ENCODE results near the gene EPHA4.

The EPHA4 gene

GRCh38 chr2:221465776-221466175 is 106.3 kb downstream of the EPHA4 start:
- no peak for DNase-seq (ENCODE audit: low read depth in 1 of 2, low spot score in 1 of 2)
- no peak for TF ChIP-seq JUND (IDR thresholded peaks at IDR 0.05; ENCODE audit: low read depth)
- in situ Hi-C loops (cut with HindIII; ENCODE audit: low pct_unique_long_range_greater_than_20kb, low sequenced_read_pairs) = no loop called here

DNA sequence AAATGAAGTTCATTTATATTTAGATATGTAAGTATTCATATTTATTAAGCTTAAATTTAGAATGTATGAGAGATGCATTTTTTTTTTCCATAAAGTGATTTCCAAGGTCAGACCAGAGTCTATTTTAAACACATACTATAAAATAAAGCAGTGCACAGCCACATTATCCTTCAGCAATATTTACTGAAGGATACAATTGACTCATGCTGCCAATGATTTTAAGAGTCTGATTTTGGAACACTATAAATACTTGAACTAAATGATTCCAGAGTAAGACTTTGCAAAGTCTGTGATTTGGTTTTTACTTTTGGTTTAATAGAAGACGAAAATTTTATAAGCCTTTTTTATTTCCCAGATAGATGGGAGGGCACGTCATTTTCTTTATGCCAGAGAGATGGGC is 107.1 kb downstream of the EPHA4 start:
- DNase-seq (ENCODE audit: low read depth in 1 of 2, low spot score in 1 of 2) = no peak
- in situ Hi-C loops (cut with HindIII; ENCODE audit: low pct_unique_long_range_greater_than_20kb, low sequenced_read_pairs) = no loop called here

GRCh38 chr2:221463241-221463896 is 108.7 kb downstream of the EPHA4 start:
- TF ChIP-seq JUND (IDR thresholded peaks at IDR 0.05; ENCODE audit: low read depth) = no peak
- DNase-seq (ENCODE audit: low read depth in 1 of 2, low spot score in 1 of 2) = peak in 1 of 2 experiments; percentile 10
- in situ Hi-C loops (cut with HindIII; ENCODE audit: low pct_unique_long_range_greater_than_20kb, low sequenced_read_pairs) = no loop called here

More for the DNA sequence above, 107.1 kb downstream of the EPHA4 start:
- no peak for TF ChIP-seq JUND (IDR thresholded peaks at IDR 0.05; ENCODE audit: low read depth)

DNA sequence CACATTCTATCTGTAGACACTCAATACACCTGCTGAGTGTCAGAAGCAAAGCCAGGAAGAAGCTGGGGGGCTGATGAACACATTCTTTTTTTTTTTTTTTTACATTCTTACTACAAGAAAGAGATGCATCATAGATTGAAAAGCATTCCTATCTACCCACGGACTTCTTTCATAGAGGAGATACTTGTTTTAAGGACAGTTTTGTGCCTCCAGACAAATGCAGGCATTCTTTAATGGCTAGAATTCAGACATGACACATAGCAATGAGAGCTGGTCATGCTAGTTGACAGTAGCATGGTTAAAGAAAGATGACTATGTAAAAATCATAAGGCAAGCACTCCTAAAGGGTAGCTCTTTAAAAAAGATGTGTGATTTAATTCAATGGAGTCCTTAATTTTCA is 110.2 kb downstream of the EPHA4 start:
- no peak for DNase-seq (ENCODE audit: low read depth in 1 of 2, low spot score in 1 of 2)
- TF ChIP-seq JUND (IDR thresholded peaks at IDR 0.05; ENCODE audit: low read depth) = no peak
- in situ Hi-C loops (cut with HindIII; ENCODE audit: low pct_unique_long_range_greater_than_20kb, low sequenced_read_pairs) = no loop called here

DNA sequence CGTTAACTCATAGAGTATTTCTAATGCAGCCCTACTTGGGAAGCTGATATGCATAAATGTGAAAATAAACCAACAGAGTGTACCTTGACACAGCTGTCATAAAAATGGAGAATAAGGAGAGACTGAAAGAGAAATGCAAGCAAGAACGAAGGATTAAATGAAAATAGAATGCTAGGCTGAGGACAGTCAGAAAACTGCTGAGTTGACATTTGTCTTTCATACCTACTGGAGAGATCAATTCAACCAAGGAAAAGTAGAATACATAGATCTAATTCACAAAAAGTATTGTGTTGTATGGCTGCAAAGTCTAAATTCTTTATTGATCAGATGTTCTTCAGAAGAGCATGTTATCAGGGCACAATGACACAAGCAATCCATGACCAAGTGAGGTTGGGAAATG is 112.0 kb downstream of the EPHA4 start:
- DNase-seq (ENCODE audit: low read depth in 1 of 2, low spot score in 1 of 2) = no peak
- in situ Hi-C loops (cut with HindIII; ENCODE audit: low pct_unique_long_range_greater_than_20kb, low sequenced_read_pairs) = no loop called here
- TF ChIP-seq JUND (IDR thresholded peaks at IDR 0.05; ENCODE audit: low read depth) = no peak

- no peak for DNase-seq (ENCODE audit: low read depth in 1 of 2, low spot score in 1 of 2)
- TF ChIP-seq JUND (IDR thresholded peaks at IDR 0.05; ENCODE audit: low read depth) = no peak
- in situ Hi-C loops (cut with HindIII; ENCODE audit: low pct_unique_long_range_greater_than_20kb, low sequenced_read_pairs) = no loop called here
Observed at GRCh38 chr2:221458578-221458977, 113.5 kb downstream of the EPHA4 start.

DNA sequence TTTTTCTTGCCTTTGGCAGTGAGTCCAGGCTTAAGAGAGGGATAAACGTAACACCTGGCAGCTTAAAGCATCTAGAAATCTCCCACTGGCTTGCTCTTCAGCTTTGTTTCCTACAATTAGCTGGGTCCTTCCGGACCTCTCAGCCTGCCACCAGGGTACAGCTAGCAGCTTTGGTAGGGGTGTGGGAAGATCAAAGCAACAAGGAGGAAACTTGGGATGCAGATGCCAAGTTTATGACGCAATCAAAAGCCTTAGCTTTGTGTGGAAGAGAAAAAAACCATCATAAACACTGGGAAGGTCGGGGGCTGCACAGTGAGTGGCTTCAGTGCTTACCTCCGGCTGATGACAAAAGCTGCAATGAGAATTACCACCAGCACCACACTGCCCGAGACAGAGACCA is 116.9 kb downstream of the EPHA4 start:
- no peak for TF ChIP-seq JUND (IDR thresholded peaks at IDR 0.05; ENCODE audit: low read depth)
- DNase-seq (ENCODE audit: low read depth in 1 of 2, low spot score in 1 of 2) = no peak
- in situ Hi-C loops (cut with HindIII; ENCODE audit: low pct_unique_long_range_greater_than_20kb, low sequenced_read_pairs) = no loop called here

- in situ Hi-C loops (cut with HindIII; ENCODE audit: low pct_unique_long_range_greater_than_20kb, low sequenced_read_pairs) = no loop called here
- no peak for DNase-seq (ENCODE audit: low read depth in 1 of 2, low spot score in 1 of 2)
- no peak for TF ChIP-seq JUND (IDR thresholded peaks at IDR 0.05; ENCODE audit: low read depth)
Observed at GRCh38 chr2:221454459-221455105, 117.5 kb downstream of the EPHA4 start.

GRCh38 chr2:221451862-221452788 is 120.0 kb downstream of the EPHA4 start:
- TF ChIP-seq JUND (IDR thresholded peaks at IDR 0.05; ENCODE audit: low read depth) = no peak
- in situ Hi-C loops (cut with HindIII; ENCODE audit: low pct_unique_long_range_greater_than_20kb, low sequenced_read_pairs) = no loop called here
- no peak for DNase-seq (ENCODE audit: low read depth in 1 of 2, low spot score in 1 of 2)

DNA sequence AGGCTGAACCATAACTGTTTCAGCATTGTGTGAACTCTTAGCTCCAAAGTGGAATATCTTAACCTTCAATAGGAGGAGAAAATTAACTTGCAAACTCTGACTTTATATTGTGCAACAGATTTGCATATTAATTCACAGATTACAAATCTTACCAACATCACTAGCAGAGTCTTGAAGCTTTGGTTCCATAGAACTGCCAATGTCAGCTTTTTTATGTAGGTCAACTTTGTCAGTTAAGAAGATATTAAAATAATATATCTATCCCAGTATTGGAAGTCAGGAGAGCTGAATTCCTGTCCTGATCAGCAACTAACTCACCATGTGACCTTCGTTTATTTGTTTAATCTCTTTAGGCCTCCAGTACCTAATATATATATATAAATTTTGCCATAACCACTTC is 121.8 kb downstream of the EPHA4 start:
- in situ Hi-C loops (cut with HindIII; ENCODE audit: low pct_unique_long_range_greater_than_20kb, low sequenced_read_pairs) = no loop called here
- no peak for TF ChIP-seq JUND (IDR thresholded peaks at IDR 0.05; ENCODE audit: low read depth)
- DNase-seq (ENCODE audit: low read depth in 1 of 2, low spot score in 1 of 2) = no peak

GRCh38 chr2:221449406-221449805 is 122.7 kb downstream of the EPHA4 start:
- DNase-seq (ENCODE audit: low read depth in 1 of 2, low spot score in 1 of 2) = no peak
- TF ChIP-seq JUND (IDR thresholded peaks at IDR 0.05; ENCODE audit: low read depth) = no peak
- in situ Hi-C loops (cut with HindIII; ENCODE audit: low pct_unique_long_range_greater_than_20kb, low sequenced_read_pairs) = no loop called here

GRCh38 chr2:221448844-221449390 is 123.2 kb downstream of the EPHA4 start:
- no peak for DNase-seq (ENCODE audit: low read depth in 1 of 2, low spot score in 1 of 2)
- in situ Hi-C loops (cut with HindIII; ENCODE audit: low pct_unique_long_range_greater_than_20kb, low sequenced_read_pairs) = no loop called here
- no peak for TF ChIP-seq JUND (IDR thresholded peaks at IDR 0.05; ENCODE audit: low read depth)

Measured in T47D (cell line).